GM21737 (cell line): ENCODE results near the gene ZPR1.
"Not testable (repeated sequence)": the region's sequence is repeated elsewhere in the genome, so short reads cannot be mapped to it uniquely, and the experiment has no call there.

Experiments
- ATAC-seq: cut with Tn5 transposase; IDR thresholded peaks from one replicate; pipeline ENCODE4 v1.9.1; 2021; ENCODE audit warnings: mild to moderate bottlenecking, moderate library complexity; ENCODE audit not compliant: unreplicated experiment

ZPR1 gene

GRCh38 chr11:116787786-116788486 is at the start of gene ZPR1:
Gene ZPR1, minus strand, starts transcription at chr11:116788023. Its CDS starts 33 bp downstream, at chr11:116787990.
- peak; percentile 84 for ATAC-seq

DNA sequence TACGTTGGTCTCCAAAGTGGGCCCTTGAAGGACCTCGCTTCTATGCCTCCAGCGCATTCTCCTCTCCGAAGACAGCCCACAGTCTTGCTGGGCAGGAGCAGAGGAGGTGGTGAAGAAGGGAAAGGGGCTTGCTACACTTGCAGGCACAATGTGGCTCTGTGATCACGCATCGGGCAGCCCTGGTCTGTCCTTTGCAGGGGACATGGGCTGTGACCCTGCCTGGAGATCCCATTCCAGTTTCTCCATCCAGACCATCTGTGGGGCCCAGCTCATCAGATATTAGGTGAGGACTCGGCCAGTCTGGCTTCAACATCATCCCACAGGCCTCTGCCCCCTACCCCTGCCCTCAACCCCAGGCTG is 48.8 kb upstream of the ZPR1 start:
- ATAC-seq, result no peak

- peak; percentile 72 for ATAC-seq
These were observed 48.2 kb upstream of the ZPR1 start for GRCh38 chr11:116835791-116836631.

DNA sequence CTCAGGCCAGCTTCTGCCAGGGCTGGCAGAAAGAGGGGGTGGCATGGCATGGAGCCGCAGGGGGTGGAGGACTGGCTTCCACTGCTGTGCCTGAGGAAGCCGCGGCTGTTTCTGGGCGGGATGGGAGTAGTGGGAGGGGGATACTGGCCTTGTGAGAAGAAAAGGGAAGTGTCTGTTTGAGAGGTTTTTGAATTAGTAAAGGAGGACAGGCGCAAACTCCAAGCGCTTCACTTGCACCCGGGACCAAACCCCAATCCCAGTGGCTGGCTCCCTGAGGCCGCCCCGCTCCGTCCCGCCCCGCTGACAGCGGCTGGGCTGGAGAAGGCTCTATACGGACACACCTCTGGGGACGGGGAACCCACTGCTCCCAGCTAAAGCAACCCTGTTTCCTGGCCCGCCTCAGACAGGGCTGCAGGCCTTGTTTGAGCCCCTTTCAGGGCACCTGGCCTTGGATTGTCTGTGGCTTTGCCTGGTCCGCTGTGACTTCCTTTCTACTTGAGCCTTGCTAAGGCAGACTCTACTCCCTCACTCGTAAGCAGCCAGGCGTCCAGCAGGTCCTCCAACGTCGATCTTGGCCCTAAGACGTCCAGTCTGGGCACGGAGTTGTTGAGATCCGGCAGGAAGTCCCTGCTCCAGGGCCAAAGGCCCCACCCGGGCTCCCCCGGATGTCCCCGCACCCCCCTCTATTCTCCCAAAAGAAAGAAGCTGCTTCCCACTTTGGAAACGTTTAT is 47.4 kb upstream of the ZPR1 start:
- no peak for ATAC-seq

- ATAC-seq, result not testable (repeated sequence)
These were observed 46.8 kb upstream of the ZPR1 start for GRCh38 chr11:116834535-116835041.

DNA sequence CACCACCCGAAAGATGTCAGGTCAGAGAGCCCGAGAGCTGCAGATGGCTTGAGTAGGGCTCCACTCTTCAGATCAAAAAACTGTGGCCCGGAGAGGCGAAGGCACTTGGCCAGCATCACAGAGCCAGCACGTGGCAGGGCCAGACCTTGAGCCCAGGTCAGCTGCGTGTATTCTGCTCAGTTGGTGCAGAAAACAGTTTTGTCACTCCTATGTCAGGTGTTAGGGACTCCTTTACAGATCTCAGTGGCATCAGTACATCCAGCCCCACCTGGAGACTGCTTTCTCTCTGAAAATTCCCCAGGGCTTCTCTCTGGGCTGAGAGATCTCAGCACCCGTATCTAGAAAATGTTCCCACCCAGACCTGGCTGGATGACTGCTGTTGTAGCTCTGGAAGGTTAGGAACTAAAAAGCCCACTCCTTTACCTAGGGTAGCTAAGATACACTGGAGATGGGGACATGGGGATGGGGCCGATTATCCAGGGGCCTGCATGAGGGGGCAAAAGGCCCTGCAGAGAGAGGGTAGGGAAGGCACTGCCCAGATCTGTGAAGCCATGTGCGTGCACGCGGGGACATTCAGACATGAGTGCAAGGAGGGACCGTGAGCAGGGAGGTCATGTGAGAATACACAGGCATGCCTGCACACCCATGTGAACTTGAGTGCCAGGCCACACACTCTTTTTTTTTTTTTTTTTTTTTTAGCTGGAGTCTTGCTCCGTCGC is 46.2 kb upstream of the ZPR1 start:
- ATAC-seq, result no peak

- ATAC-seq, result no peak
These were observed 45.6 kb upstream of the ZPR1 start for GRCh38 chr11:116833491-116833815.

- ATAC-seq, result no peak
These were observed 44.8 kb upstream of the ZPR1 start for GRCh38 chr11:116832350-116833290.

DNA sequence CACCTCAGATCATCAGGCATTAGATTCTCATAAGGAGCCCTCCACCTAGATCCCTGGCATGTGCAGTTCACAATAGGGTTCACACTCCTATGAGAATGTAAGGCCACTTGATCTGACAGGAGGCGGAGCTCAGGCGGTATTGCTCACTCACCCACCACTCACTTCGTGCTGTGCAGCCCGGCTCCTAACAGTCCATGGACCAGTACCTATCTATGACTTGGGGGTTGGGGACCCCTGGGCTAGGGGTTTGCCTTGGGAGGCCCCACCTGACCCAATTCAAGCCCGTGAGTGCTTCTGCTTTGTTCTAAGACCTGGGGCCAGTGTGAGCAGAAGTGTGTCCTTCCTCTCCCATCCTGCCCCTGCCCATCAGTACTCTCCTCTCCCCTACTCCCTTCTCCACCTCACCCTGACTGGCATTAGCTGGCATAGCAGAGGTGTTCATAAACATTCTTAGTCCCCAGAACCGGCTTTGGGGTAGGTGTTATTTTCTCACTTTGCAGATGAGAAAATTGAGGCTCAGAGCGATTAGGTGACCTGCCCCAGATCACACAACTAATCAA is 44.0 kb upstream of the ZPR1 start:
- no peak for ATAC-seq

DNA sequence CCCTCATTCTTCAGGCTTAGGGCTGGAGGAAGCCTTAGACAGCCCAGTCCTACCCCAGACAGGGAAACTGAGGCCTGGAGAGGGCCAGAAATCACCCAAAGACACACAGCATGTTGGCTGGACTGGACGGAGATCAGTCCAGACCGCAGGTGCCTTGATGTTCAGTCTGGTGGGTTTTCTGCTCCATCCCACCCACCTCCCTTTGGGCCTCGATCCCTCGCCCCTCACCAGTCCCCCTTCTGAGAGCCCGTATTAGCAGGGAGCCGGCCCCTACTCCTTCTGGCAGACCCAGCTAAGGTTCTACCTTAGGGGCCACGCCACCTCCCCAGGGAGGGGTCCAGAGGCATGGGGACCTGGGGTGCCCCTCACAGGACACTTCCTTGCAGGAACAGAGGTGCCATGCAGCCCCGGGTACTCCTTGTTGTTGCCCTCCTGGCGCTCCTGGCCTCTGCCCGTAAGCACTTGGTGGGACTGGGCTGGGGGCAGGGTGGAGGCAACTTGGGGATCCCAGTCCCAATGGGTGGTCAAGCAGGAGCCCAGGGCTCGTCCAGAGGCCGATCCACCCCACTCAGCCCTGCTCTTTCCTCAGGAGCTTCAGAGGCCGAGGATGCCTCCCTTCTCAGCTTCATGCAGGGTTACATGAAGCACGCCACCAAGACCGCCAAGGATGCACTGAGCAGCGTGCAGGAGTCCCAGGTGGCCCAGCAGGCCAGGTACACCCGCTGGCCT is 42.5 kb upstream of the ZPR1 start:
- ATAC-seq, result no peak

GRCh38 chr11:116829525-116830183 is 41.8 kb upstream of the ZPR1 start, which contains the start of gene APOC3:
Gene APOC3, plus strand, starts transcription at chr11:116829907. Its CDS starts 676 bp downstream, at chr11:116830583.
- no peak for ATAC-seq

DNA sequence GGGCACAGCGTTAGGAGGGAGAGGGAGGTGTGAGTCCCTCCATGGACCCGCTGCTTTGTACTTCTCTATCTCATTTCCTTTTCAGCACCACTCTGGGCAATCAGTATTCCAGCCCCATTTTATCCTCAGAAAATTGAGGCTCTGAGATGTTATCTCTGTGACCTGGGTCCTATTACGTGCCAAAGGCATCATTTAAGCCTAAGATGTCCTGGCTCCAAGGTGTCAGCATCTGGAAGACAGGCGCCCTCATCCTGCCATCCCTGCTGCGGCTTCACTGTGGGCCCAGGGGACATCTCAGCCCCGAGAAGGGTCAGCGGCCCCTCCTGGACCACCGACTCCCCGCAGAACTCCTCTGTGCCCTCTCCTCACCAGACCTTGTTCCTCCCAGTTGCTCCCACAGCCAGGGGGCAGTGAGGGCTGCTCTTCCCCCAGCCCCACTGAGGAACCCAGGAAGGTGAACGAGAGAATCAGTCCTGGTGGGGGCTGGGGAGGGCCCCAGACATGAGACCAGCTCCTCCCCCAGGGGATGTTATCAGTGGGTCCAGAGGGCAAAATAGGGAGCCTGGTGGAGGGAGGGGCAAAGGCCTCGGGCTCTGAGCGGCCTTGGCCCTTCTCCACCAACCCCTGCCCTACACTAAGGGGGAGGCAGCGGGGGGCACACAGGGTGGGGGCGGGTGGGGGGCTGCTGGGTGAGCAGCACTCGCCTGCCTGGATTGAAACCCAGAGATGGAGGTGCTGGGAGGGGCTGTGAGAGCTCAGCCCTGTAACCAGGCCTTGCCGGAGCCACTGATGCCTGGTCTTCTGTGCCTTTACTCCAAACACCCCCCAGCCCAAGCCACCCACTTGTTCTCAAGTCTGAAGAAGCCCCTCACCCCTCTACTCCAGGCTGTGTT is 41.1 kb upstream of the ZPR1 start:
- ATAC-seq, result no peak

DNA sequence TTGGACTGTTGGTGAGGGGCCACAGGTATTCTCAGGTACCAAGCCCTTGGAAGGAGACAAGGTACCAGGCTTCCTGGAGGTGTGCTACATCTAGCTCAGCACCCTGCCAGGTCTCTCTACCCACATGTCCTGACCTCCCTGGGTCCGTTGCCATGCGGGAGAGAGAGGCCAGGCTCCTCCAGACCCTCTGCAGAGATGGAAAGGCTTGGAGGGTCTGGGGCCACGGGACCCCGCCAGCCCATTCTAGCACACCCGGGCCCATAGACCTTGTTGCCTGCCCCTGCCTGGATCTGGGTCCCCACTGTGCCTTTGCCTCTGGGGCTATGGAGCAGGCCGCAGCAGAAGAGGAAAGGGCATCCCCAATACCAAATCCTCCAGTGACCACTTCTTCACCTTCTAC is 39.6 kb upstream of the ZPR1 start:
- ATAC-seq, result no peak

- no peak for ATAC-seq
These were observed 39.1 kb upstream of the ZPR1 start for GRCh38 chr11:116826751-116827431.

GRCh38 chr11:116825854-116826750 is 38.3 kb upstream of the ZPR1 start:
- ATAC-seq, result no peak

DNA sequence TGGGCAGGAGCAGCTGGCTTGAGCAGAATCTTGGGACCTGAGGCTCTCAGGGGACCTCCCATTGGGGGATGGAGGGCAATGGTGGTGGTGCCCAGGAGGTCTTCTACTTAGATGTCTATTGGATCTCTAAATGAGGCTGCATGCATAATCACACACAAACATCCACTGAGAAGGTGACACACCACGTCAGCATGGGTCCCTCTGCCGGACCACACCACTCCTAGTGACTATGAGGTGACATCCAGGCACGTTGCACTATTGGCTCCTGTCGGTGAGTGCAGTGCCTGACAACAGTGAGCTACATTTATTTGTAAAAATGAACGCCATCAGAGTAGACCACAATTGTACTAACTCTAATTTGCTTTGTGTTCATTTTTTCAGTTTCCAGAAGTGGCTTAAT is 37.6 kb upstream of the ZPR1 start:
- no peak for ATAC-seq
